ENCODE results near the gene NFKBIA. TPM values are rescaled to one million over a fixed set of nuclear protein-coding genes. Genes with fewer than 3 reads are reported as not detected.
A peak's percentile ranks its signal among the peaks of the same experiment; 100 is the strongest.

NFKBIA gene
- total RNA-seq, 2 experiments from 2014 or later: 264 to 298 TPM

GRCh38 chr14:35390577-35391387 lies 13.8 kb downstream of the NFKBIA start:
- intact Hi-C loops (cut with DNase I, micrococcal nuclease): no loop called here
- no peaks in the 10 kb centered on the region for H3K27me3 Mint-ChIP-seq
- DNase-seq (peak; percentile 38), ATAC-seq (peak; percentile 74)
- H3K27ac Mint-ChIP-seq: no peak overlapping the region
- ChIA-PET CTCF (interaction anchor here (0.7 kb wide), 1 partner anchor 237 kb away, joined by 3 read pairs; no protein-coding TSS in a partner anchor), POLR2A (interaction anchor here (0.9 kb wide), 1 partner anchor 10 kb away, joined by 3 read pairs; no protein-coding TSS in a partner anchor)
- H3K36me3 Mint-ChIP-seq (ENCODE audit: low read depth): no peaks in the 10 kb centered on the region
- no peaks in the 10 kb centered on the region for H3K9me3 Mint-ChIP-seq (ENCODE audit: low read depth)
- peaks cover 11% of the 10 kb centered on the region for H3K4me1 Mint-ChIP-seq
- H3K4me3 Mint-ChIP-seq: no peak overlapping the region

DNA sequence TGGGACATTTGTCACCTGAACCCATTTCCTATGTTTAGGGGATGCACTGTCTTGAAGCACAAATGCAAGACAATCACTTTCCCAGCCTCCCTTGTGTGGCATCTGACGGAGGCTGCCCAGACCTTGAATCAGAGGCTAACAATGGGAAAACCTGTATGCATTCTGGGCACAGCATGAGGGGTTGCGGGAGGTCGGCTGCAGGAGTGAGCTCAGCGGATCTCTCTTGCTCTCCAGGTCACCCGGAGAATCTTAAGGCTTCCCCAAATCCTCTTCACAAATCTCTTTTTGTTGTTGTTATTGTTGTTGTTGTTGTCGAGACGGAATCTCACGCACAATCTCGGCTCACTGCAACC lies 15.3 kb downstream of the NFKBIA start:
- ATAC-seq (no peak), DNase-seq (no peak)
- Mint-ChIP-seq H3K27me3 (no peaks in the 10 kb centered on the region), H3K9me3 (ENCODE audit: low read depth) (no peaks in the 10 kb centered on the region), H3K36me3 (ENCODE audit: low read depth) (no peaks in the 10 kb centered on the region), H3K27ac (no peak overlapping the region), H3K4me1 (peaks cover 11% of the 10 kb centered on the region), H3K4me3 (no peak overlapping the region)
- POLR2A ChIA-PET: interaction anchor here (0.6 kb wide), 1 partner anchor 90 kb away, joined by 3 read pairs; no protein-coding TSS in a partner anchor
- intact Hi-C loops (cut with DNase I, micrococcal nuclease): no loop called here
- CTCF ChIA-PET: no interaction called here

GRCh38 chr14:35388656-35389314 lies 15.8 kb downstream of the NFKBIA start:
- POLR2A ChIA-PET: interaction anchor here (0.6 kb wide), 1 partner anchor 89 kb away, joined by 3 read pairs; no protein-coding TSS in a partner anchor
- Mint-ChIP-seq H3K27ac (no peak overlapping the region), H3K4me1 (peaks cover 8% of the 10 kb centered on the region), H3K36me3 (ENCODE audit: low read depth) (no peaks in the 10 kb centered on the region), H3K4me3 (no peak overlapping the region), H3K27me3 (no peaks in the 10 kb centered on the region), H3K9me3 (ENCODE audit: low read depth) (no peaks in the 10 kb centered on the region)
- intact Hi-C loops (cut with DNase I, micrococcal nuclease): no loop called here
- DNase-seq: no peak
- CTCF ChIA-PET: no interaction called here
- no peak for ATAC-seq

GRCh38 chr14:35387713-35388579 lies 16.6 kb downstream of the NFKBIA start:
- Mint-ChIP-seq H3K27me3 (no peaks in the 10 kb centered on the region), H3K27ac (no peak overlapping the region), H3K36me3 (ENCODE audit: low read depth) (no peaks in the 10 kb centered on the region), H3K9me3 (ENCODE audit: low read depth) (no peaks in the 10 kb centered on the region), H3K4me3 (no peak overlapping the region), H3K4me1 (peaks cover 2% of the 10 kb centered on the region)
- ATAC-seq (no peak), DNase-seq (no peak)
- ChIA-PET CTCF (no interaction called here), POLR2A (no interaction called here)
- intact Hi-C loops (cut with DNase I, micrococcal nuclease): no loop called here

GRCh38 chr14:35387219-35387618 lies 17.3 kb downstream of the NFKBIA start:
- no peaks in the 10 kb centered on the region for H3K27me3 Mint-ChIP-seq
- H3K27ac Mint-ChIP-seq: no peak overlapping the region
- POLR2A ChIA-PET: no interaction called here
- no peaks in the 10 kb centered on the region for H3K9me3 Mint-ChIP-seq (ENCODE audit: low read depth)
- no peak overlapping the region for H3K4me3 Mint-ChIP-seq
- ATAC-seq: no peak
- no peak for DNase-seq
- CTCF ChIA-PET: no interaction called here
- intact Hi-C loops (cut with DNase I, micrococcal nuclease): no loop called here
- no peaks in the 10 kb centered on the region for H3K4me1 Mint-ChIP-seq
- no peaks in the 10 kb centered on the region for H3K36me3 Mint-ChIP-seq (ENCODE audit: low read depth)

DNA sequence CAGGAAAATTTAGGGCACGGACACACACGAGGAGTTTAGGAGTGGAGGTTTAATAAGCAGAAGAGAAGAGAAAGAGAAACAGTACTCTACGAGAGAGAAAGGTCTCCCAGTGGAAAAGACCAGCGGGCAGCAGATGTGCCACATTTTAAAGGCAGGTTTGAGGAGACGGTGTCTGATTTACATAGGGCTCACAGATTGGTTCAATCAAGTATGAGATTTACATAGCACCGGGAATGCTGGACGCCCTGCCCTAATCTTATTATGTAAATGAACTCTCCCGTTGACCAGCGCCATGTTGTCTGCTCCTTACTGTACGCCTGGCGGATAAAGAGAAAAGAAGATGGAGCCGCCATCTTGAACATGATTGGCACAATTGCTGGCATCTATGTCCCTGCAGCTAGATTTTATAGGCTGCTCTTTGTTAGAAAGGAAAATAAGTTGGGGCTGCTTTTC lies 17.9 kb downstream of the NFKBIA start:
- ChIA-PET POLR2A (no interaction called here), CTCF (no interaction called here)
- Mint-ChIP-seq H3K27me3 (no peaks in the 10 kb centered on the region), H3K4me1 (no peaks in the 10 kb centered on the region), H3K27ac (no peak overlapping the region), H3K9me3 (ENCODE audit: low read depth) (no peaks in the 10 kb centered on the region), H3K4me3 (no peak overlapping the region), H3K36me3 (ENCODE audit: low read depth) (no peaks in the 10 kb centered on the region)
- ATAC-seq: no peak
- DNase-seq: no peak
- intact Hi-C loops (cut with DNase I, micrococcal nuclease): no loop called here

DNA sequence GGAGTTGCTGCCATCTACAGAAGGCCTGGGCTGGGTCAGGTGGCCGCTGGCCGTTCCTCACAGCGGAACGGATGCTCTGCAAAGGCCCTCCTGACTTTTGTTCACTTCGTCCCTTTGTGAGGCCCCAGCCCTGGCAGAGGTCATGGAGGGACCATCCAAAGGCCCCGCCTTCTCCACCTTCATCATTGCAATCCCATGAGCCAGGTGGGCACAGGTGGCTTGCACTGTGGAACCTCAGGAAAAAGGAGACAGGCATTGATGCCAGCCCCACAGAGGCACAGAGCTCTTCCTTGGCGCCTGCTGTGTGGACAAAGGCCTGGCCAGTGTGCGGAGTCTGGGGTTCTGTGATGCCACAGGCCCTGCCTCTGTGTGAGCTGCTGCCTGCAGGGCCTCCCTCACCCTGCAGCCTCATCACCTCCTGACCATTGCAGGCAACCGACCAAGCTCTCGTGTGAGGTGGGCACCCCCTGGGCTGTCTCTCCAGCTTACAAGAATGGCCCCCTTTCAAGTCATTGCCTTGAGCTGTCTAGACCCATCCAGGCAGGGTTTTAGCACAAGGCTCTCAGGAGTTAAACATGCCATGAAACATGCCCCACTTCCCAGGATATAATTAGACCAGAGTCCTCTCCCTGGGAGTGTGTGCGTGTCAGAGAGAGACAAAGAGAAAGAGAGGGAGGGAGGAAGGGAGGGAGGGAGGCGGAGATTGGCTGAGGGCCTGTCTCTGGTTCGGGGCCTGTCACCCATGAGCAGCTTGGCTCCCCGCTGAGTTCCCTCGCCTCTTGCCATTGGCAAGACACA lies 19.3 kb downstream of the NFKBIA start:
- ChIA-PET POLR2A (no interaction called here), CTCF (interaction anchor here (0.6 kb wide), 1 partner anchor 119 kb away, joined by 3 read pairs; no protein-coding TSS in a partner anchor)
- H3K4me3 Mint-ChIP-seq: no peak overlapping the region
- no peaks in the 10 kb centered on the region for H3K27me3 Mint-ChIP-seq
- no peaks in the 10 kb centered on the region for H3K36me3 Mint-ChIP-seq (ENCODE audit: low read depth)
- intact Hi-C loops (cut with DNase I, micrococcal nuclease): no loop called here
- ATAC-seq (no peak), DNase-seq (no peak)
- no peaks in the 10 kb centered on the region for H3K4me1 Mint-ChIP-seq
- H3K9me3 Mint-ChIP-seq (ENCODE audit: low read depth): no peaks in the 10 kb centered on the region
- no peak overlapping the region for H3K27ac Mint-ChIP-seq

DNA sequence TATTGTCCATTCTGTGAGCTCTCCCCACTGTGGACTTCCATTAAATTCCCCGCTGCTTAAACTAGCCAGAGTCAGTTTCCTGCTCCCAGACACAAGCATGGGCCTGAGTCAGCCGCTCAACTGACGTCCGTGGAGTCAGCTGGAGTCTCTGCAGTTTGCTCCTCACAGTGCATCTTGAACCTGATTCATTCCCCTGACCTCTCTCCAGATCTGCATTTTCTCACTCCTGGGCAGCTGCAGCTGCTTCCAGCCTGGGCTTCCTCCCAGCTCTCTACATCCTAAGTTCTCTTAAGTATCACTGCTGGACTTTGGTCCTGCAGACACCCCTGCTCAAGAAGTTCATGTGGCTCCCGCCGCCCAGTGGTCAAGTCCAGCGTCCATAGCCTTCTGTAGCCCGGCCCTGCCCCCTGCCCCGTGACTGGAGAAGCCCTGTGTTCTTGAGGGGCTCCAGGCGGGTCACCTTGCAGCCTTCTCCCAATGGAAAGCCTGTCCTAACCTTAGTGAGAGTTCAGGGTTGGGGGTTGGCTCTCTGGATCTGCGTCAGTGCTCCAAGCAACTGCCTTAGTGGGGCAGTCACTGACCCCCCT lies 20.0 kb downstream of the NFKBIA start:
- H3K4me3 Mint-ChIP-seq: no peak overlapping the region
- no peaks in the 10 kb centered on the region for H3K4me1 Mint-ChIP-seq
- no peaks in the 10 kb centered on the region for H3K9me3 Mint-ChIP-seq (ENCODE audit: low read depth)
- no peak overlapping the region for H3K27ac Mint-ChIP-seq
- H3K27me3 Mint-ChIP-seq: no peaks in the 10 kb centered on the region
- ATAC-seq (no peak), DNase-seq (no peak)
- no peaks in the 10 kb centered on the region for H3K36me3 Mint-ChIP-seq (ENCODE audit: low read depth)
- ChIA-PET CTCF (interaction anchor here (0.8 kb wide), 1 partner anchor 714 kb away, joined by 3 read pairs; no protein-coding TSS in a partner anchor), POLR2A (no interaction called here)
- intact Hi-C loops (cut with DNase I, micrococcal nuclease): no loop called here

GRCh38 chr14:35383569-35384454 lies 20.7 kb downstream of the NFKBIA start:
- intact Hi-C loops (cut with DNase I, micrococcal nuclease): no loop called here
- CTCF ChIA-PET: interaction anchor here (0.7 to 1.2 kb wide), 4 partner anchors 11 to 714 kb away, joined by 3 read pairs; partner anchors contain the start of gene NFKBIA
- DNase-seq (no peak), ATAC-seq (no peak)
- no peaks in the 10 kb centered on the region for H3K27me3 Mint-ChIP-seq
- POLR2A ChIA-PET: no interaction called here
- H3K36me3 Mint-ChIP-seq (ENCODE audit: low read depth): no peaks in the 10 kb centered on the region
- no peak overlapping the region for H3K27ac Mint-ChIP-seq
- H3K4me3 Mint-ChIP-seq: no peak overlapping the region
- no peaks in the 10 kb centered on the region for H3K4me1 Mint-ChIP-seq
- H3K9me3 Mint-ChIP-seq (ENCODE audit: low read depth): no peaks in the 10 kb centered on the region

DNA sequence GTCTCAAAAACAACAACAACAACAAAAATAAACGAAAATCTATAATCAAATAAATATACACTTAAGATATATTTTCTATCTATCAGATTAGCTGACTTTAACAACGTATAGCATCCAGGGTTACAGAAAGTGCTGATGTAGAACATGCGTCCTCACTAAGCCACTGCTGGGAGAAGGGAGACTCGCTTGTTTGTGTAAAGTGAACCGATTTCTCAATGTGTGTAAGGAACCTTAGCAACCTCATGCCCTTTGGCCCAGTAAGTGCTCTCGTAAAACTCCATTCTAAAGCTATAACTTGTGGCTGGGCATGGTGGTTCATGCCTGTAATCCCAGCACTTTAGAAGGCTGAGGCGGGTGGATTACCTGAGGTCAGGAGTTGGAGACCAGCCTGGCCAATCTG lies 23.8 kb downstream of the NFKBIA start:
- H3K9me3 Mint-ChIP-seq (ENCODE audit: low read depth): no peaks in the 10 kb centered on the region
- H3K27ac Mint-ChIP-seq: no peak overlapping the region
- CTCF ChIA-PET: interaction anchor here (0.7 to 1.5 kb wide), 3 partner anchors 13 to 561 kb away, joined by 3 read pairs; no protein-coding TSS in a partner anchor
- intact Hi-C loops (cut with DNase I, micrococcal nuclease): no loop called here
- no peaks in the 10 kb centered on the region for H3K36me3 Mint-ChIP-seq (ENCODE audit: low read depth)
- H3K4me3 Mint-ChIP-seq: no peak overlapping the region
- DNase-seq (no peak), ATAC-seq (no peak)
- POLR2A ChIA-PET: no interaction called here
- H3K27me3 Mint-ChIP-seq: no peaks in the 10 kb centered on the region
- H3K4me1 Mint-ChIP-seq: peaks cover 2% of the 10 kb centered on the region
